Iris pigment epithelial cell (primary cell): ENCODE measurements around the gene TBC1D14.
A peak's percentile ranks its signal among the peaks of the same experiment; 100 is the strongest.
"Not testable (repeated sequence)": the region's sequence is repeated elsewhere in the genome, so short reads cannot be mapped to it uniquely, and the experiment has no call there.

ENCODE experiments used
- DNase-seq: peaks from one replicate; pipeline ENCODE4 v3.0.0-alpha.2; 2011; ENCODE audit warnings: low read depth

Gene TBC1D14

DNA sequence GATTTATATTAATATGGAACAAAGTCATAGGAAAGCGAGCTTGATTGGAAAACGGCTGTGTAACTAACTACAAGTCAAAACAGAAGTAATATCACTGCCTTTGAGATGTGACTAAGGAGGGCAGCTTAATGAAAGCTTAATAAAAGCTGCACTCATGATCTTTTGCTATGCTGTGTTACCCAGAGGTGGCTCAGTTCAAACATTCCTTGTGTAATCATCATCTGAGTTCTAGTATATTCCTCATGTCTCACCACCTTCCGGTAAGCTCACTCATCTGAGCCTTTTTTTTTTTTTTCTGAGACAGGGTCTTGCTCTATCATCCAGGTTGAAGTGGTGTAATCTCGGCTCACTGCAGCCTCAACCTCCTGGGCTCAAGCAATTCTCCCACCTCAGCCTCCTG lies 153.2 kb downstream of the TBC1D14 start:
- peak; percentile 71 for DNase-seq

DNA sequence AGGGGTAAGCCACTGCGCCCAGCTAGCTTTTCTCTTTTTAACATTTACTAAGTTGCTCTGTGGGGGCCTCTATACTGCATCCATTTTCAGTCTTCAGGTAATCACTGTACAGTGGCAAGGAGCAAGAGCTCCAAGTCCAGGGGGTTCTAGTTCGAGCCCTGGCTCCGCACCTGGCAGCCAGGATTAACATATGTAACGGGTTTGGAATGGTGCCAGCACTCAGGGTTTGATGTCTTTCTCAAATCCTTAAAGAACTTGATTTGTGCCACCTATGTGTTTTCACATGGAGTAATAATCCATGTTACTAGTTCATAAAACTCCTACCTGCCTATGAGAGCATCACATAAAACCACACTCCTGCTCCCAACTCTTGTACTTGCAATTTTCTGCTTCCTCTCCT lies 153.7 kb downstream of the TBC1D14 start:
- no peak for DNase-seq

DNA sequence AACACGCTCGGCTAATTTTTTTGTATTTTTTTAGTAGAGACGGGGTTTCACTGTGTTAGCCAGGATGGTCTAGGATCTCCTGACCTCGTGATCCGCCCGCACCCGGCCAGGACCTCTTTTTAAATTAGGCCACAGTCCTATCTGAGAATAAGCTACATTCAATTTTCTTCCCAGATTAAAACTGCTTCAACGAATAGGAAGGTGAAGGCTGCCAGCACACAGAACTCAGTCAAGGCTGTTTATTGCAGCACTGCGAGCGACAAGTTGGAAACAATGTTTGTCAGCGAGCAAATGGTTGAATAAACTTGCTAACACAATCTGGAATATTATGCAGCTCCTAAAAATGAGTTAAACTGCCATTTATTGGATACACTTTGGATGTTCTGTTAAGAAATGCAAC lies 156.4 kb downstream of the TBC1D14 start:
- DNase-seq = no peak

DNA sequence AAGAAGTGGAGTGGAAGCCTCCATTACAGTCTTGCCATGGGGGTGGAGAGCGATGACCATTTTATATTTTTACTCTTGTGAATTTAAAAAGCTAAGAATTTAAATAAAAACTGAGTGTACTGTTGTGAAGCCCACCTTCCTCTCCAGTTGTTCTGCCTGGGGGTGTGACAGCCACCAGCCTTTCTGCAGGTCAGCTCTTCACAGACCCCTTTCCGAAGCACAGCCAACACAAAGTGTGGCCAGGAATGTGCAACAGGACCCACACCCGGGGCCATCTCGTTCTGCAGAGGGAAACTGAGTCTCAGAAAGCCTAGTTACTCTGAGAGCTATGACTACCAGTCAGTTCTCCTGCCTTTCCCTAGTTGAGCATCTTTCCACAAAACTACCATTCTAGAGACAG lies 156.9 kb downstream of the TBC1D14 start:
- no peak for DNase-seq

DNA sequence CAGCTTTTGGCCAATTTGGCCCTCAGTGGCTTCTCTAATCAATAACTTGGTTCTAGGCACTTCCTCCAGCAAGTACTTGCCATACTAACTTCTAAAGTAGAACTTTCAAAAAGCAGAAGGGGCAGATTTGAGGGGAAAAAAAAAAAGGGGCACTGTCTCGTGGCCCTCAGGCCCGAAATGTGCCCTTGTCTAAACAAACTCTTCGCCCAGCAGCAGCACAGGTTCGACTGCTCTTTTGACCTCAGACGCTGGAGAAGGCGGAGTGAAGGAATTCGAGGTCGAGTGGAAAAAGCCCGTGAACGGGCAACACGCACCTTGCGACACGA lies 157.5 kb downstream of the TBC1D14 start:
- no peak for DNase-seq

DNA sequence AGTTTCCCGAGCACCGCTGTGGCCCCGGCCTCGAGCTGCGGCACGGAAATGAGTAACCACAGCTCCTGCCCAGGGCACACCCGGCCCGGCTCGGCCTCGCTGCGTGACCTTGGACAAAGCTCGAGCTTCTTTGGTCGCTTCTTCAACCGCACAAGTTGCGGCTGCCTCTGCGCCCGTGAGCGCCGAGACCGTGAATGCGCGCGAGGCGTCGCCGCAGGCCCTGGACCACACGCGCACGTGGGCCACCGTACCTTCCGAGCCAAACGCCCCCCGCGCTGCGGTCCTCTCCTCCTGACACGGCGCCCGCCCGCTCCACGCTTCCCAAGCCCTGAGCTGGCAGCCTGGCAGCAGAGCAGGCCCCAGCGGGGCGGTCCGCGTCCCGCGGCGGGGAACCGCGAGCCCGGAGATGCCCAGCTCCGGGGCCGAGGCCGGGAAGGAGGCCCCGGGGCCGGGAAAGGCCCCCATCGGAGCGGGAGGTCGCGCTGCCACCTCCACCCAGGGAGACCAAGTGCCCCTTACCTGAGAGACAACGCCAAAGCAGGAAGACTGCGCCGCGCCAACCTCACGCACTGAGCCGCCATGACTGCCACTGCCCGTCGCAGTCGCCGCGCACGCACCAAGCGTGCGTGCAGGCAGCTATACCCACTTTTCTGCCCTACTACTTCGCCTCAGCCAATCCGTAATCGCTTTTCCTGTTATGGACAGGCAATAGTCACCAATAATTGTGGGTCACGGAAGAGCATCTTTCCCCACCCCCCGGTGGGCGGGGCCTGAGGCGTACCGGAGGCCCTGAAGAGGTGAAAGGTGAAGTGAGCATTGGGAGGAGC lies 158.0 kb downstream of the TBC1D14 start, which contains the start of gene GRPEL1:
GRPEL1 (minus strand) TSS at position 613 of the 827 bp plus-strand sequence; CDS start at position 581, 32 bp downstream.
- DNase-seq = peak; percentile 99

DNA sequence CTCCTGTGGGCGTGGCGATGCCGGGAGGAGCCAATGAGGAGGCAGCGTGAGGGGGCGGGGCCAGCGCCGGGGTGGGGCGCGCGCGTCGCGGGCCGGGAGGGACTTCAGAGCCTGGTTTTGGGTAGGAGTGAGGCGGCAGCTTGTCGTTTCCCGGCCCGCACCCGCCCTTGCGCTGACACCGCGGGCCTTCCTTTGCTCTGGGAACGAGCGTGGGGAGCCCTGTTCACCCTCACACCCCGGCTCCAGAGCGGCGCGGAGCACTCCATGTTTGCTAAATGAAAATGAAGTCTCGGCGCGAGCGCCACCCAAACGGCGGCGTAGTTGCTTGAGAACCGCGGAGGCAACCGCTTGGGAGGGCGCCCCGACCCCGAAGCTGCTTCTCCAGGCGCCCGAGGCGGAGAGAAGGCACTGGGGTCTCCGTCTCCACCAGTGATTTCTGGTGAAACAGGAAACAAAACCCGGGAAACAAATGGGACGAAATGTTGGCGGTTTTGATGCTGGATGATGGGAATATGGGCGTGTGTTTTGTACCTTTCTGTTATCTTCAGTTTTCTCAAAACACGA lies 158.7 kb downstream of the TBC1D14 start:
- DNase-seq = no peak

DNA sequence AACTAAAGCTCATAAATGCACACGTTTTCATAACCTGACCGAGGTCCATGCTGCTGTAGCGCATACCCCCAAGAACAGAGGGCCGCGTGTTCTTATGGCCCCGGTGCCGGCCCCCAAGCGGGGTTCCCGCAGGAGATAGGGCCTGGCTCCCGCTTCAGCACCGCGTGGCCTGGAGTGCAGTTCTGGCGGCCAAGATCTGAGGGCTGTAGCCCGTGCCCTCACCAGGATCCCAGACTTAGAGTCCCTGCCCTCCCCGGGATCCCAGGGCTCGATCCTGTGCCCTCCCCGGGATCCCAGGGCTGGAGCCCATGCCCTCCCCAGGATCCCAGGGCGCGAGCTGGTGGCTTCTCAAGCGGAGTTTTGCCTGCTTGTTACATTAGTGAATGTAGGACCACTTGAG lies 159.3 kb downstream of the TBC1D14 start:
- DNase-seq = peak; percentile 15

DNA sequence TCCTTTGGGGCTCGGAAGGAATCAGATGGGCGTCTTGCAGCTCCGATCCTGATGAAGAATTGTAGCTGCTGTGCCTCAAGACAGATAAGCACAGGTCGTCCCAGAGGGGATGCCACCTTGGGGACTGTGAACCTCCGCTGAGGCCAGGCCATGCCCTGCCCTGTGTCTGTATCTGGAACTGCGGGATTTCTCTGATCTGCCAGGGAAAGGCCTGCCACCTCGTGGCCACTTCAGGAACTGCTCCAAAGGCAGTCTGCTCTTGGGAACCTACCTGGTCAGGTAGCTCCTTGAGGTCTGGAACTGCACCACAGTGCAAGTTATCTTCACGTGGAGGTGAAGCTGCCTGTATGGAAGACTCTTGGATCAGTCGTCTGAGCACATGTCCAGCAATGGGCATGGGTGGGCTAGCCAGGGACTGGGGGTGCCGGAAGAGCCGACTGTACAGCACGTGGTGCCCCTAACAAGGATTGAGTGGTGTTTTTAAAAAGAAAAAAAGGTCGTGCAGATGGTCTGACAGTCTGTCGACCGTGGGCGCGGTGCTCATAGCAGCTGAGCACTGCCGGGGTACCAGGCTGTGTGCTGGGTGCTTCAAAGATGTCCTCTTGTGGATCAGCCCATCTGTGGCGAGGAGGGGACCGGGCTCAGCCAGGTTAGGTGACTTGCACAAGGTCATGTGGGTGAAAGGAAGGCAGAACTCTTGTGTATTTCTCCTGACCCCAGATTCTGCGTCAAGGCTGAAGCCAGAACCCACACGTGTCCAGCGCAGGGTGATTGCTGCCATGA lies 161.3 kb downstream of the TBC1D14 start:
- peak; percentile 52 for DNase-seq

DNA sequence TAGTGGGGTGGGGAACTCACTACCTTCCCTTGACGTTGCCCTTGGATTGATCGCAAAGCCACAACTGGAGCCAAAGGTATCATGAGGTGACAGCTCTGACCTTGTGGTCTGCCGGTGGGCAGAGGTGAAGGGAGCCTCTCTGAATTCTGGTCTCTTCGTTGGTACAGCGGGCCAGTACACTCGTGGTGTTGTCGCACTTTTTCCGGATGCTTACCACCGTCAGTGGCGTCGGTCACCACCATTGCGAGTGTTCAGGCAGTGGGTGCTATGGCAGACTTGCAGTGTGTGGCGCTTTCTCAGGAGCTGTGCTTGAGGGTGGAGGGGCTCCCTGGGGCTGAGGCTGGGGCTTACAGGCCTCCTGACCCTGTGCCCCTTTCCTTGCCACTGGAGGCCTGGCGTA lies 163.4 kb downstream of the TBC1D14 start:
- DNase-seq = no peak

DNA sequence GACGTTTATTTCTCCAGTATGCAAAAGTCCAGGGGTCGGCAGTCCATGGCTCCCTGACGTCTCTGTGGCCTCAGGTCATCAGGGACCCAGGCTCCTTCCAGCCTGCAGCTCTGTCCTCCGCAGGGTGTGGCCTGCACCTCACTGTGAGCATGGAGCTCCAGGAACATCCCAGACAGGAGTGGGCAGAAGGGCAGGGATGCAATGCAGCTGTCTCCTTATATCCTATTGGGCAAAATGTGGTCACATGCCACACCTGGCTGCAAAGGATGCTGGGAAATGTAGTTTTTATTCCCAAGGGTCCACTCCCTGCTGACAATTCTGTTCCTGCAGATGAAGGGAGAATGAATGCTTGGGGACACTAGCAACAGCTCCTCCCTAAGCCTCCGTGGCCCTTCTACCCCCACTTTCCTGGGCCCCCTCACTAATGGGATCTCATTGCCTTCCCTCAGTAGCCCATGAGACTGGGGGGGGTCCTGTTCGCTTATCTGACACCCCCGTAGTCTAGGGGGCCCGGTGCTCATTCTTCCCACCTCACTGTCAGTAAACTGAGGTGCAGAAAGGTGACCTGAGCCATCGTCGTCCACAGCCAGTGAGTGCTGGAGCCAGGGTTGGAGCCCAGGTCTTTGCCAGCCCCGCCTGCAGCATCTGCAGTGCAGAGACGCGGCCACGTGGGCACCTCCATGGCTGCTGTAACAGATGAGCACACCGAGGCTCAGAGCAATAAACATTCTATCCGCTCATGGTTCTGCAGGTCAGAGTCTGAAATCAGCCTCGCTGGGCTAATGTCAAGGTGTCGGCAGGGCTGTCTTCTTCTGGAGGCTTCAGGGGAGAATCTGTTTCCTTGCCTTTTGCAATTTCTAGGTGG lies 164.1 kb downstream of the TBC1D14 start:
- DNase-seq = peak; percentile 49

DNA sequence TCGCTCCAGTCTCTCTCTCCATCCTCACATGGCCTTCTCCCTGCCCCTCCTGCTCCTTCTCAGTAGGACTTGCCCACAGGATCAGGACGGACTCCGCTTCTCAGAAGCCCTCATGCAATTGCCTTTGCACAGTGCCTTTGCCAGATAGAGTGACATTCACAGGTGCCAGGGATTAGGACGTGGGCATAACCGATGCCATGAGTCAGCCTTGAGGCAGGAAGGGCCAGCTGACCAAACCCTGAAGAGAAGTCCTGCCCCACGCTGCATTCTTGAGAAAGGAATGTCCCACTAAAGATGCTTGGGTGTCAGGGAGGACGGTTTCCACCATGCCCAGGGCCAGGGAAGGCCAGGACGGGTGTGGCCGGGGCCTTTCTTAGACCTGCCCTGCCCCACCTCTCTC lies 164.8 kb downstream of the TBC1D14 start:
- DNase-seq = no peak

DNA sequence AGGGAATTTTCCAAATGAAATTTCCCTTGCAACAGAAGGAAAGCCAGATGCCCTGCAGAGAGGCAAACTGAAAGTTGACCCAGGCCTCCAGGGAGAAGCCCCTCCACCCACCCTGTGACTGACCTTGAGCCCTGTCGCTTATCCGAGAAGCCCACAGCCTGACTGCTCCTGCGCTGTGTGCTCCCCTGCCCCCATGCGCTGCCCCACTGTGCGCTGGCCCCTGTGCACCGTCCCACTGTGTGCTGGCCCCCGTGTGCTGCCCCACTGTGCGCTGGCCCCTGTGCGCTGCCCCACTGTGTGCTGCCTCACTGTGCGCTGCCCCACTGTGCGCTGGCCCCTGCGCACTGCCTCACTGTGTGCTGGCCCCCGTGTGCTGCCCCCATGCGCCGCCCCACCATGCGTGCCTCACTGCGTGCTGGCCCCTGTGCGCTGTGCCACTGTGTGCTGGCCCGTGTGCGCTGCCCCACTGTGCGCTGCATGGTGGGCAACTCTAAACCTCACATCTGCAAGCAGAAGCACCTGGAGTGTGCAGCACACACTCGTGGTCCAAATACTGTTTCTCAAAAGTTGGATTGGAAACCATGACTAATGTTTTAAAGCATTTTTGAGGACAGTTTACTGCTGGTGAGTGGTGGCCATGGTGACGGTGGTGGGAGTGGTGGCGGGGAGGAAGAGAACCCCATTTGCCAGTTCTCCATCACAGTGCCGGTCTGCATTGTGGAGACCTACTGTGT lies 166.5 kb downstream of the TBC1D14 start:
- DNase-seq = no peak

DNA sequence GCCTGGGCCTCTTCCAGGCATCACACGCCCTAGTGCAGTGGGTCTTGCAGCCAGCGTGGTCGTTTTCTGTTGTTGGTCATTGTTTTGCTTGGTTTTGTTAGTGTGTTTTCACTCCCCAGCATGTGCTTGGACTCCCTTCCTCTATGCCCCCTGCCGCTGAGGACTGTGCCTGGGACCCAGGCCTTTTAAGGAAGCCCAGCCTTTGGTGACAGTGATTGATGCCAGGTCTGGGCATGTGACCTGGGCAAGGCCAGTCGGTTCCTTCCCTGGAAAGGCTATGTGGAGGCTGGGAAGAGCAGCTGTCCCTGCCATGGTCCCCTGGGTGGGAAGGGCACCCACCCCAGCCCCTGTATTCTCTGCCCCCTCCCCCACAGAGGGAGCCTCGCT lies 167.1 kb downstream of the TBC1D14 start:
- no peak for DNase-seq

DNA sequence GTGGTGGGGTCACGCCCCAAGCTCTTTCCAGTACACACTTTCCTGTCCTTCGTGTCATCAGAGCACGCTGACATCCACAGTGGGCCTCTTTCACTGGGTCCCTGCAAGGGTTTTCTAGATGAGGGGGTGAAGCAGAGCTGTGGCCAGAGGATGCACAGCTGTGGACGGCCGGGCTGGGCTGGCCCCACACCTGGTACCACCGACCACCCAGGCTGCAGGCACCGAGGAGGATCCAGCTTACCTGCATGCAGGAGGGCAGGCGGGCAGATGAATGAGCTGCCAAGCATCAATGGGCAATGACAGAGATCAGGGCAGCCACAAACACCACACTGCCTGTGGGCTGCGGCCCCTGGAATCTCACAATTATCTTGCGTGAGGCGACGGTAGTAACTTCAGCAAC lies 167.7 kb downstream of the TBC1D14 start:
- DNase-seq = no peak

DNA sequence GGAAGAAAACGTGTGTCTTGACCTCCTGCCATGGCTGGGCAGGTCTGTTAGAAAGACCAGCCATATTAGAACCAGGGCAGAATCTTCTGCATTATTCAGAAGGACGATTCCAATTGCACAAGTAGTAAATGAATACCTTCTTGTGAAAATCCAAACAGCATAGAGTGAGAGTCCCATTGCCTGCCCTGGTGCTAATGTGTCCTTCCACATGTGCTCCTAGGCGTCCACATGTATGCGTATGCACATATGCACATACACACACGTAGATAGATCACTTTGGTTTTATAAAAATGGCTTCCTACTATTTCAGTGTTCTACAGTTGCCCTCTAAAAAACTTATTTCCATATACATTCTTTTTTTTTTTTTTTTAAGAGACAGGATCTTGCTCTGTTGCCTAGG lies 168.4 kb downstream of the TBC1D14 start:
- DNase-seq = no peak

DNA sequence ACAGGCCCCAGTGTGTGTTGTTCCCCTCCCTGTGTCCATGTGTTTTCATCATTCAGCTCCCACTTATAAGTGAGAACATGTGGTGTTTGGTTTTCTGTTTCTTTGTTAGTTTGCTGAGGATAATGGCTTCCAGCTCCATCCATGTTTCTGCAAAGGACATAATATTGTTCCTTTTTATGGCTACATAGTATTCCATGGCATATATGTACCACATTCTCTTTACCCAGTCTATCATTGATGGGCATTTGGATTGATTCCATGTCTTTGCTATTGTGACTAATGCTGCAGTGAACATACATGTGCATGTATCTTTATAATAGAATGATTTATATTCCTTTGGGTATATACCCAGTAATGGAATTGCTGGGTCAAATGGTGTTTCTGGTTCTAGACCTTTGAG lies 169.9 kb downstream of the TBC1D14 start:
- DNase-seq = not testable (repeated sequence)

DNA sequence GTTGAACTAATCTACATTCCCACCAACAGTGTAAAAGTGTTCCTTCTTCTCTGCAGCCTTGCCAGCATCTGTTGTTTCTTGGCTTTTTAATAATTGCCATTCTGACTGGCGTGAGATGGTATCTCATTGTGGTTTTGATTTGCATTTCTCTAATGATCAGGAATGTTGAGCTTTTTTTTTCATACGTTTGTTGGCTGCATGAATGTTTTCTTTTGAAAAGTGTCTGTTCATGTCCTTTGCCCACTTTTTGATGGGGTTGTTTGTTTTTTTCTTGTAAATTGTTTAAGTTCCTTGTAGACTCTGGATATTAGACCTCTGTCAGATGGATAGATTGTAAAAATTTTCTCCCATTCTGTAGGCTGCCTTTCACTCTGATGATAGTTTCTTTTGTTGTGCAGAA lies 170.3 kb downstream of the TBC1D14 start:
- DNase-seq = not testable (repeated sequence)
